HG03135 (cell line): ENCODE results near the gene MAVS.
"Not testable (repeated sequence)": the region's sequence is repeated elsewhere in the genome, so short reads cannot be mapped to it uniquely, and the experiment has no call there.

Experiments used
- ATAC-seq: cut with Tn5 transposase; IDR thresholded peaks from one replicate; pipeline ENCODE4 v1.9.1; 2021; ENCODE audit warnings: mild to moderate bottlenecking, moderate library complexity; ENCODE audit not compliant: unreplicated experiment

MAVS gene

GRCh38 chr20:3885715-3886114 lies 39.1 kb downstream of the MAVS start:
- ATAC-seq: no peak

- ATAC-seq: no peak
Observed at GRCh38 chr20:3887876-3888620, 41.4 kb downstream of the MAVS start.

GRCh38 chr20:3888622-3889488 lies 42.2 kb downstream of the MAVS start, which contains the start of gene PANK2:
PANK2 (plus strand) TSS chr20:3889387.
- peak; percentile 94 for ATAC-seq

- ATAC-seq: peak; percentile 23
Observed at GRCh38 chr20:3889489-3890397, 43.1 kb downstream of the MAVS start.

- no peak for ATAC-seq
Observed at GRCh38 chr20:3890398-3890751, 43.7 kb downstream of the MAVS start.

- ATAC-seq: no peak
Observed at GRCh38 chr20:3890999-3891929, 44.6 kb downstream of the MAVS start.

- no peak for ATAC-seq
Observed at GRCh38 chr20:3894796-3895195, 48.2 kb downstream of the MAVS start.

GRCh38 chr20:3896302-3896701 lies 49.7 kb downstream of the MAVS start:
- ATAC-seq: no peak

GRCh38 chr20:3896853-3897583 lies 50.4 kb downstream of the MAVS start:
- ATAC-seq: no peak

GRCh38 chr20:3898181-3898580 lies 51.5 kb downstream of the MAVS start:
- not testable (repeated sequence) for ATAC-seq

- no peak for ATAC-seq
Observed at GRCh38 chr20:3898639-3899038, 52.0 kb downstream of the MAVS start.

- no peak for ATAC-seq
Observed at GRCh38 chr20:3900187-3900604, 53.6 kb downstream of the MAVS start.

- ATAC-seq: no peak
Observed at GRCh38 chr20:3901028-3901705, 54.5 kb downstream of the MAVS start.

- no peak for ATAC-seq
Observed at GRCh38 chr20:3901706-3902440, 55.2 kb downstream of the MAVS start.

GRCh38 chr20:3902446-3902845 lies 55.8 kb downstream of the MAVS start:
- no peak for ATAC-seq

- ATAC-seq: no peak
Observed at GRCh38 chr20:3904224-3904623, 57.6 kb downstream of the MAVS start.

- no peak for ATAC-seq
Observed at GRCh38 chr20:3904857-3905256, 58.2 kb downstream of the MAVS start.
